ENCODE measurements around the gene IMPDH1. TPM values are rescaled to one million over a fixed set of nuclear protein-coding genes. Genes with fewer than 3 reads are reported as not detected.
"Not testable (repeated sequence)": the region's sequence is repeated elsewhere in the genome, so short reads cannot be mapped to it uniquely, and the experiment has no call there.

IMPDH1 gene
- 10 to 100 TPM; 11.9 to 53.3 (median 32.8) TPM for total RNA-seq

DNA sequence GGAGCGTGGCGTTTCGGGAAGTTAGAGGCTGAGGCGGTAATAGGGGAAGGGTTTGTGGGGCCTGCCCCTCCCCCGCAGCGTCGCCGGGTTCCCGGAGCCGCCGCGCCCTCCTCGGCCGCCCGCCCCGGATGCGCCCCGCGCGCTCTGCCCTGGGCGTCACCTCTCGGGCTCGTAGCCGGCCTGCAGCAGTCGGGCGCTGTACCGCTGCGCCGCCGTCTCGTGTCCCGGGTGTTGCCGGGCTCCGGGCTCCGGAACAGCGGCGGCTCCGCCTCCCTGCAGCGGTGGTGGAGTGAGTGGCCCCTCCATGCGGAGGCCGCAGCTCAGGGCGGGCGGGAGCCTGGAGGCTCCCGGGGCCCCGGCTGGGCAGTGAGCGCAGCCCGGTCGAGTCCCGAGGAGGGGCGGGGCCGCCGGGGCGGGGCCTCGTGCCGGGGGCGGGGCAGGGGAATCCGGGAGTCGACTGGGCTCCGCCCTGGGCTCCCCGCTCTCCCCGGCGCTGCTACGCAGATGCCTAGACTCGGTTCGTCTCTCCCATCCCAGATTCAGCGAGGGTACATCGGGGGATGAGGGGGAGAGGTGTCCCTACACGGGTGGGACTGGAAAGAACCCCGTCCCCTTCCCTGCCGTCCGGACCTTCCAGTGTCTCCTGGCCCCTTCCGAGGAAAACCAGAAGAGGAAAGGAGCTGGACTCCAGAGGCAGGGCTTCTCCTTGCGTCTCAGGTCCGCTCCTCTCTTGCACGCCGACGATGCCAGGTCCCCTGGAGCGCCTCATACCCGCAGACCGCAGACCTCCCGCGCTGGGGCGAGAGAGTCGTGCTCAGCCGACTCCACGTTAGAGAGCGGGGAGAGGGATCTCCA is at the start of gene IMPDH1:
TSS of gene IMPDH1 (minus strand) at position 387 of the 855 bp plus-strand sequence. CDS start at position 306, 81 bp downstream.
- no peaks in the 10 kb centered on the region for H3K36me3 ChIP-seq
- peak within 1 kb of the TSS; percentile 87 to 98 for H3K27ac ChIP-seq
- peak; percentile 90 to 95 for DNase-seq
- TF ChIP-seq POLR2A (IDR thresholded peaks at IDR 0.05) (peak; percentile 26 to 73), CTCF (IDR thresholded peaks at IDR 0.05) (no peak)
- no peaks in the 10 kb centered on the region for H3K27me3 ChIP-seq
- intact Hi-C loops (cut with DNase I; ENCODE audit: low total_unique reads), result no loop called here
- H3K4me1 ChIP-seq, result peaks cover 0 to 4% of the 10 kb centered on the region in 2 donors
- peak within 1 kb of the TSS; percentile 52 to 78 for H3K4me3 ChIP-seq
- no peaks in the 10 kb centered on the region for H3K9me3 ChIP-seq

GRCh38 chr7:128459394-128459878 is 49.7 kb upstream of the IMPDH1 start:
- intact Hi-C loops (cut with DNase I; ENCODE audit: low total_unique reads), result no loop called here
- no peak overlapping the region for H3K27ac ChIP-seq
- DNase-seq, result peak; percentile 60 to 65
- H3K36me3 ChIP-seq, result no peaks in the 10 kb centered on the region
- no peak overlapping the region for H3K4me3 ChIP-seq
- no peaks in the 10 kb centered on the region for H3K9me3 ChIP-seq
- TF ChIP-seq CTCF (IDR thresholded peaks at IDR 0.05) (peak; percentile 67 to 83 (median 73)), POLR2A (IDR thresholded peaks at IDR 0.05) (no peak)
- H3K4me1 ChIP-seq, result peaks cover 0 to 6% of the 10 kb centered on the region in 2 donors
- H3K27me3 ChIP-seq, result no peaks in the 10 kb centered on the region

DNA sequence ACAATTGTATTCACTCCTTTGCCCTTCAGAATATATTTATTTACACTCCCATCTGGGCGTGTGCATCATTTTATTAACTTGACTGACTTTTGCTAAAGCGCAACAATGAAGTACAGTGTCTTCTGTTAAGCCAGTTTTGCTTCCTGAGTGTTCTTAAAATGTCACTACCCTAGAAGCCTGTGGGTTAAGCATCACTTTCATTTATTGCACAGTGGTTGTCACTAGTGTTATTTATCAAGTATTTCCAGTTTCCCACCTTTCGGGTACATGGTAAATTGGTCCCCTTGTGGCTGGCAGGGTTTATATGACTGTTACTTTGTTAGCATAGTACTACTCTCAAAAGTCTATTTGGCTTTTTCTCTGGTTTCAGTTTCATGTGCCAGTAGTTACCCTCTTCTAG is 49.2 kb upstream of the IMPDH1 start:
- no peak overlapping the region for H3K27ac ChIP-seq
- TF ChIP-seq POLR2A (IDR thresholded peaks at IDR 0.05) (no peak), CTCF (IDR thresholded peaks at IDR 0.05) (no peak)
- intact Hi-C loops (cut with DNase I; ENCODE audit: low total_unique reads), result no loop called here
- H3K4me1 ChIP-seq, result peaks cover 0 to 6% of the 10 kb centered on the region in 2 donors
- no peaks in the 10 kb centered on the region for H3K9me3 ChIP-seq
- no peaks in the 10 kb centered on the region for H3K36me3 ChIP-seq
- DNase-seq, result no peak
- H3K27me3 ChIP-seq, result no peaks in the 10 kb centered on the region
- H3K4me3 ChIP-seq, result no peak overlapping the region

- intact Hi-C loops (cut with DNase I; ENCODE audit: low total_unique reads); DNase-seq; H3K36me3 ChIP-seq; H3K27me3 ChIP-seq; H3K27ac ChIP-seq; H3K9me3 ChIP-seq; H3K4me3 ChIP-seq; H3K4me1 ChIP-seq: not testable (repeated sequence)
These were observed 47.6 kb upstream of the IMPDH1 start for GRCh38 chr7:128457385-128457784.

- Histone ChIP-seq H3K9me3 (no peaks in the 10 kb centered on the region), H3K27me3 (no peaks in the 10 kb centered on the region), H3K27ac (peak overlapping the region; percentile 84 to 90), H3K4me1 (peaks cover 0 to 6% of the 10 kb centered on the region in 2 donors), H3K4me3 (peak overlapping the region; percentile 63 to 66), H3K36me3 (no peaks in the 10 kb centered on the region)
- DNase-seq, result no peak
- TF ChIP-seq CTCF (IDR thresholded peaks at IDR 0.05), result no peak
- TF ChIP-seq POLR2A (IDR thresholded peaks at IDR 0.05), result no peak
- intact Hi-C loops (cut with DNase I; ENCODE audit: low total_unique reads), result no loop called here
These were observed 46.5 kb upstream of the IMPDH1 start for GRCh38 chr7:128456255-128456725.
